Ureter (tissue), 1 donor: ENCODE data around the gene BANK1. TPM values are rescaled to one million over a fixed set of nuclear protein-coding genes. Genes with fewer than 3 reads are reported as not detected.
A peak's percentile ranks its signal among the peaks of the same experiment; 100 is the strongest.

ENCODE experiments used
- DNase-seq: peaks from one replicate; pipeline ENCODE4 v3.0.0-alpha.2; 2020; ENCODE audit warnings: low spot score
- total RNA-seq: library from RNA; stranded (reverse); gene quantifications from one replicate; pipeline ENCODE4 v1.2.4, GENCODE V29; 2023
- donor health status: DM: yes; HTN: yes; CAD: no.

The BANK1 gene
- total RNA-seq, 1 donor from 2014 or later: 14.1 TPM

DNA sequence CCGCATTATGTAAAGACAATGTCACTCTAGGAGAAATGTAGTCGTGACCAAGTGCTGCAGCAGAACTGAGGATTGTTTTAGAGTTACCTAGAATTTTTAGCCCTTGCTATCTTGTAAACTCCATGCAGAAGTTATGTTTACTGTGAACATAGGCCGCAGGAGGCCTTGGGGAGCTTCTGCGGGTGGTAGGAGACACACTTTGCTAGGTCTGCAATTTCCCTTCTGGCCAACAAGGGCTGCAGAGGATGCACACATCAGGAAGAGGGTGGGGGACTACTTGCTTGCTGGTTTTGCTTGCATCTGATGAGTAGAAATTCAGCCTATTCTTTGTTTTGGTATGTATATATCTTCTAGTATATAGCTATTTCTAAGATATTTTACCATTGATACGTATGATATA, 23.1 kb downstream of the BANK1 start:
- DNase-seq: no peak

DNA sequence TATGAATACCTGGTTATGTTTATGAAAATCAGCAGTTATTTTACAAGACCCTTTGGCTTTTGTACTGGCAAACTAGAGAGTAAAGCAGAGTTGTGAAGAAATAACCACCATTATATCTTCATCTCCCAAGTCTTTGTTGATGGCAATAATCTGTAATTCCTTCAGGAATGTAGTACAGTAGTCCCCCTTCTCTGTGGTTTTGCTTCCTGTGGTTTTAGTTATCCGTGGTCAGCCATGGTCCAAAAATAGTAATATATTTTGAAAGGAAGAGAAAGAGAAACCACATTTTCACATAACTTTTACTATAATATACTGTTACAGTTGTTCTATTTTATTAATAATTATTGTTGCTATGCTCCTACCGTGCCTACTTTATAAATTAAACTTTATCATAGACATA, 27.8 kb downstream of the BANK1 start:
- no peak for DNase-seq

DNA sequence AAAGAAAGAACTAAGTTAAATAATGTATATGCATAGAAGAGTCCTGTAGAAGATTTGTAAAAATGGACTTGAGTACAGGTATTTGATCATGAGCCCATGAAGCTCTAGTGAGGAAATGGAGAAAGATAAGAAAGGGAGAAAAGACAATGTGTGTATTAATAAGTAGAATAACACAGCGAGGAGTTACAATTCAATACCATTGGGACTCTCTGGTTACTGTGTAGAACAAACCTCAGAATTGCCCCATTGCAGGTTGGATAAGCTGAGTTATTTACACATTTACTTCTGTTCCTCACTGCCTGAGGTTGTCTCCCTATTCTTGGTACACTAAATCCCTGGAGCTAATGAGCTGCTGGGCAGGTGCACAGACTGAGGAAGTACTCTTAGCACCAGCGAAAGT, 33.3 kb downstream of the BANK1 start:
- DNase-seq: no peak

DNA sequence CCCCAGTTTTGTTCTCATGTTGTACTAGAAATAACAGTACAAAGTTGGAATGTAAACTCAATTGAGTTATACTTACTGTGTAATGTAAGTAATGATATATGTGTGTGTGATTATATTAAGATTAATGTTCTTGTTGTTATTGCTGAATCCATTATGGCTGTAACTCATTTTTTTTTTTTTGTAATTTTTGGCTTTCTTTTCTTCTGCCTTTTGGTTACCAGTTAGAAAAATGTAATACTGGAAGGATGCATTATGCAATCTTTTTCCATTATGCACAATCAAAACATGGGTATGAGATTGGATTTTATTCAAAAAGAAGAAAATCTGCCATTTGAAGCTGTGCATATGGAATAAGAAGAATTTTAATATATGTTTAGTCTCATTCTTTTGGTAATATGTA, 34.0 kb downstream of the BANK1 start:
- no peak for DNase-seq

DNA sequence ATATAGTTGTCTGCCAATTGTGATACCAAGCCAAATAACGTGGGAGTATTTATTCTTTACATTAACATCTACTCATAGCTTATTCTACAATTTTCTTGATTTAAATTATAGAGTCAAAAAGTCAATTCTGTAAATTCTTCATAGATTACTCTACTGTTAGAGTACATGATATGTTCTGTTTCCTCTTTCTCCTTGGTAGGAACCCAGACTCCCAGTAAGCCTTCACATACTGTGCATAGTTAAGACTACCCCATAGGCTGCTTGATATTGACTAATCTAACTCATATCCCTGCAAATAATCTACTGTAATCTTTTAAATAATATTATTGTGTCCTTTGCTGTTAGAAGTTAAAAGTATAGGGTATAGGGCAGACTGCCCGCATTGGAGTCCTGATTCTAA, 35.4 kb downstream of the BANK1 start:
- DNase-seq: no peak

DNA sequence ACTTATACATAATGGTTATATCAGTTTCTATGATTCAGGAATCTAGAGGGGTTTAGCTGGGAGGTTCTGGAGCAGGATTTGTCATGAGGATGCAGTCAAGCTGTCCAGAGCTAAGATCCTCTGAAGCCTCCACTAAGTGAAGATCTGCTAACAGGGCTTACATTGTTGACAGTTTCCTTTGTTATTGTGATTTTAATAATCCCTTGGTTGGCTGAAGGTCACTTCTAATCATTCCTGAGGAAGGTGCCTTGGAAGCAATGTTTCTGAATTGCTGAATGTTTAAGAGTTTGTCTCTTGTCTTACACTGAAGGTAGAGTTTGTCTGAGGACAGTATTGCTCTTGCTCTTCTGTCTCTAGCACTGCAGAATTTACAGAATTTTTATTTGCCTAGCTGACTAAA, 41.3 kb downstream of the BANK1 start:
- DNase-seq: no peak

DNA sequence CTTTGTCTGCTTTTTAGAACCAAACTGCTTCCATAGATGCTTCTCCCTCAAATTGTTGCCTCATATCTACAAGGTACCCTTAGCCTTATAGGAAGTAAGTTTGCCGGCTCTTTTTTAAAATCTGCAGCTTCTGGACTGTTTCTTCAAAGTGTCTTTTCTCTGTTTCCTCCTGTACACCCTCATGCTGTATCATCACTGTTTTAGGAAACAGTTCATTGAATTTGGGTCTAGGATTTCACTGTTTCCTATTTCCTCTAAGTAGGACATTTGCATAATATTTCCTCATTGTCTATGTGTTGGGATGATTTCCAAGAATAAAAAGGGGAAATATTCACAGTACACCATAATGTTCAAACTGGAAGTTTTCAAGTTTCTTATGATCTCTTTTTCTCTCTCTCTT, 43.0 kb downstream of the BANK1 start:
- no peak for DNase-seq

DNA sequence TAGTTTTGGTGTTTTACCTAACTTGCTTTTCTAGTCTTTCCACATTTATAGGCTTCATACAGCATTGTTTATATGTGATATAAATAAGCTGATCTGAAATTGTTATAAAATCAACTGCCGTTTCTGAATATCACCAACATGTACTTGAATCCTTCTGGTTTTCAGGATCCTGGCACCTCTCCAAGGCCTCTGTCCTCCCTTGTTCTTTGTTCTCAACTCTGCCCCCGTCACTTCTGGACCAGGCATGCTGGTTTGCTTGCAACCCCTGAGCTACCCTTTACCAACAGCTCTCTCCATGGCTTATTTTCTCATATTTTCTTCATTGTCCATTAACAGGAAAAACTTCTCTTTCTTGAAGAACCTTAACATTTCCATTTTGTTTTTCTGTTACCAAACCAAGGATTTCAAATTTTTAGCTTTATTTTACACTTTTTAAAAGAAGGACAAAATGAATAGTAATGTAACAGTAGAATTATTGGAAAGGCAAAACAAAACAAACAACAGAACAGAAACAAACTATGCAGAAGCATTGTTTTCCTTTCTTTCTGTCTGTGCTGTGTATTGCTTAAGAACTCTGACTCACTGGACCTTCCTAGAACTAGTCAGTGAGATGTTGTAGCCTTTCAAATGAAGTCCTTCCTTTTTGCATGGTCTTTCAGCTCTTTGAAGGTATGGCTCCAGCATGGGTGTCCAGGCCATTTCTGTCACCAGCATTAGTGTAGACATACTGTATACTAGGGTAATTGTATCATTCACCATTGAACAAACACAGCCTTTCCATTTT, 44.8 kb downstream of the BANK1 start:
- DNase-seq: peak; percentile 49

DNA sequence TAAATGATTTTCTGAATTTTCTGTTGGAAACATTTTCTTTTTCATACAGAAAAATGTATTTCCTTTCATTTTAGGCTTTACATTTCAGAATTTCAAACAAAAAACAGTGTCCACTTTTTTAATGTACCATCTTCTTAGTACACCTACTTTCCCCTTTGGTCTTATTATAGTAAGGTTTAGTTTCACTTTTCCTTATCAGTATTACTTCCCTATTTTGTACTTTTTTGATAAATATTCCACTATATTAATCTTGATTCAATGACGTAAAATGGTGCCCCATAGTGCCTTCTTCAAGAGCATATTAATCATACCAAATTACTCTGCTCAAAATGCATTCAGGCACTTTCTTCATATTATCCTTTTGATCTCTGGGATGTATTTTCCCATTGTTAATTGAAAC, 52.5 kb downstream of the BANK1 start:
- DNase-seq: no peak

DNA sequence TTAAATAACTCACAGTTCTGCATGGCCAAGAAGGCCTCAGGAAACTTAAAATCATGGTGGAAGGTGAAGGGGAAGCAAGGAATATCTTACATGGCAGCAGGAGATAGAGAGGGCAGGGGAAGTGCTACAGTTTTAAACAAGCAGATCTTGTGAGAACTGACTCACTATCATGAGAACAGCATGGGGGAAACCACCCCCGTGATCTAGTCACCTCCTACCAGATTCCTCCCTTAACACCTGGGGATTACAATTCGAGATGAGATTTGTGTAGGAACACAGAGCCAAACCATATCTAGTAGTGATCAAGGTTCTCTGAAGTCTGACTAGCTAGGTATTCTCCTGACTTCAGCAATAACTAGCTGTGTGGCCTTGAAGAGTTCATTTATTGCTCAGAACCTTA, 56.0 kb downstream of the BANK1 start:
- no peak for DNase-seq

DNA sequence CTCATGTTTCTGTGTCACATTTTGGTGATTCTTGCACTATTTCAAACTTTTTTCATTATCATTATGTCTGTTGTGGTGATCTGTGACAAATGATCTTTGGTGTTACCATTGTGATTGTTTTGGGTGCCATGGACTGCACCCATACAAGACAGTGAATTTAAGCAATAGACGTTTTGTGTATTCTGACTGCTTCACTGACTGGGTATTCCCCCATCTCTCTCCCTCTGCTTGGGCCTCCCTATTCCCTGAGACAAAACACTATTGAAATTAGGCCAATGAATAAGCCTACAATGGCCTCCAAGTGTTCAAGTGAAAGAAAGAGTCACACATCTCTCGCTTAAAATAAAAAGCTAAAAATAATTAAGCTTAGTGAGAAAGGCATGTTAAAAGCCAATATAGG, 60.2 kb downstream of the BANK1 start:
- no peak for DNase-seq

DNA sequence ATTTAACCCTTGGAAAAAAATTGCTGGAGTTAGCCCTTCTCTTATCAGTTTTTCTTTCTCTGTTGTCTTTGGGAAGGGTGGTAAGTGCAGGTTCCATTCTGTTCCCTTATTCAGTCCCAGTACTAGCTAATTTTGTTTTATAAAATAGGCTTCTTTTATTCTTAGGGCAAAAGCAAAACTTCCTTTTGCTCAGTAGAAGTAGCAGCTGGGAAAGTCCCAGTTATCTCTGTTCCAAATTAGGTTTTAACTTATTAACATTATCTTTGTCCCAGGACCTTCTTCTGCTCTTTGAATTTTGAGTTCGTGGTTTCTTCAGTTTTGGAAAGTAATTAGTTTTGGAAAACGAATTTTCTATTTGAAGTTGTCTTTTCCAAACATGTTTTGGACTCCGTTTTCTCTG, 61.1 kb downstream of the BANK1 start:
- no peak for DNase-seq

DNA sequence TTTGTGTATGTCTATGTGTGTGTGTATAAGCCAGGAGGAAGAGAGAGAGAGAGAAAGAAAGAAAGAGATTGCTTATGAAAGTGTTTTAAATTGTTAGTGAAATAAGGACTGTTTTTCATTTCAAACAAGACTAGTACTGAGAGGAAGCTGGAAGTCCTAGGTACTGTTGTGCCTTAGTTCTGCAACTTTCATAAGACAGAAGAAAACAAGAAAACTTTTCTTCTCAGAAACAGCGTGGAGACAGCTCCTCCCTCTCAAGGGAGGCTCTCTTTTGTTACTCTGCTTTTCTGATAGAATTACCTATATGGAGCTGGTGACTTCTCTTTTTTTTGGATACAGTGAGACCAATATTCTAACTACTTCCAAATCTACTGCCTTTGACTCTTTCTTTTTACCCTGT, 62.5 kb downstream of the BANK1 start:
- no peak for DNase-seq

DNA sequence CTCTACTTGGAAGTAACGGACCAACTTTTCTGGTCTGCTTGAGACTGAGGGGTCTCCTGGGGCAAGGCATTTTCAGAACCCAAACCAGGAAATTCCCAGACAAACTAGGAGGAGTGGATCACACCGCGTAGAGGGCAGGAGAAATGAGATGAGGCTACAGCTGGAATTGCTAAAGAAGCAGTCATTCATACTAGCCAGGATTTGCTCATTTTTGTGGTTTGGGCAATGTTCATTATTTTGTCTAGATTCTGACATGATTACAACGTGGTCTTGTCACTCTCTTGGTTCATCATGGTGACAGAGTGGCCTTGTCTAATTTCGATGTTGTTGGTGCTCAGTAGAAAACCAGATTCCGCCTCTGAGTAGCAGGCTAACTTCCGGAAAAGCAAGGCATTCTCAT, 63.2 kb downstream of the BANK1 start:
- no peak for DNase-seq

DNA sequence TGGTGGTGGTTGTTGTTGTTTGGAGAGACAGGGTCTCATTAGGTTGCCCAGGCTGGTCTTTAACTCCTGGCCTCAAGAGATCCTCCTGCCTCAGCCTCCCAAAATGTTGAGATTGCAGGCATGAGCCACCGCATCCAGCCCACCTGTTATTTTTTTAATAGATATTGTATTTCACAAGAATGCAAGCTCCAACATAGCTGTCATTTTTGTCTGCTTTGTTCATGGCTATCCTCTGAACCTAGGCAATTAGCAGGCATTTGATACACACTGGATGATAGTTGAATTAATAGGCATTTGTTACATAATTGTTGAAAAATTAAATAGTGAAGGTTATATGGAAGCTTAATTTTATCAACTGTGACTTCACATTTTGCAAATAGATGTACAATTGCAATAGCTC, 64.7 kb downstream of the BANK1 start:
- DNase-seq: no peak

DNA sequence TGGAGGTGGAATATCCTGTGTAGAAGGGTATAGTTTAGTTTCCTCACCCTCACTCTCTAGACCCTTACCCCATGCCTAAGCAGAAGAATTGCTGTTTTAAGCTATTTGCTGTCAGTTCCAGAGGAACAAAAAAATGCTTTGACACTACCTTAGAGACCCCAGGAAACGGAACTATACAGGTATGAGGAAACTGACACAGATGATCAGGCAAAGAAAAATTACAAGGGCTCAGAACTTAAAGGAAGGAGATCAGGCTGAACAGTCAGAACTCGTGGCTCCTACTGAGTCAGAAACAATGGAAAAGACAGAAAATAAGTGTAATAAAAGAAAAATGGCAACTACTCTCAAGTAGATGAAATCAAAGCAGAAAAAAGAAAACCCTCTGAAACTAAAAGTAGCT, 65.6 kb downstream of the BANK1 start:
- no peak for DNase-seq

DNA sequence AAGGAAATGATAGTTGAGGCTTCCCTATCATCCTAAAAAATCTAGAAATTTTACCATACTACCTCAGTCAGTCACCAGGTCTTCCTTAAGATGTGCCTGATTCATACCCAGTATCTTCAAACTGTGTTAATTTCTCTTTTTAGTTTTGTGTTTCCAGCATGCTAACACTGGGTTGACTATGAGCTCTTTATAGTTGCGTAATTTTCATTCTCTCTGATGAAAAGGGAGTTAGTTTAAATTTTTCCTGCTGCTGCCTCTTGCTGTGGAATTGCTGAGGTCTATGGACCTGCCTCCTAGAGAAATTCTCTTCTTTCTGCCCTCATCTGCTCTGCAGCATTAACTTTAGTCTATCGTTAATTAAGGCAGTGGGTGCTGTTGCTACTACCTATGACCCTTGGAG, 66.6 kb downstream of the BANK1 start:
- DNase-seq: no peak

DNA sequence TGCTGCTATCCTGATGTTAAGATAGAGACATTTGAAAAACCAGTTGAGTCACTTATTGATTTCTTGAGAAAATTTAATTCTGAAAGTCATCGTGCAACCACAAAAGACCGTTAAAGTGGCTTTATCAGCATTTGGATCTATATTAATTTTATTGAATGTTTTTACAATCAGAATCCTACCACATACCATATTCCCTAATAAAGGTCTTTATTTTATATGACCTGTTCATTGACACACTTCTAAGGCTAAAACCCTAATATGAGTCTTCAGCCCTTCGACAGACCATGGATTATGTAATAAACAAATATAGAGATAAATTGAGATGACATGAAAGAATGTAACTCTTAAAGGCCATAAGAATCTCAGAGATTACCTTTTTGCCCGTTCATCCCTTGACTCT, 68.1 kb downstream of the BANK1 start:
- DNase-seq: no peak

DNA sequence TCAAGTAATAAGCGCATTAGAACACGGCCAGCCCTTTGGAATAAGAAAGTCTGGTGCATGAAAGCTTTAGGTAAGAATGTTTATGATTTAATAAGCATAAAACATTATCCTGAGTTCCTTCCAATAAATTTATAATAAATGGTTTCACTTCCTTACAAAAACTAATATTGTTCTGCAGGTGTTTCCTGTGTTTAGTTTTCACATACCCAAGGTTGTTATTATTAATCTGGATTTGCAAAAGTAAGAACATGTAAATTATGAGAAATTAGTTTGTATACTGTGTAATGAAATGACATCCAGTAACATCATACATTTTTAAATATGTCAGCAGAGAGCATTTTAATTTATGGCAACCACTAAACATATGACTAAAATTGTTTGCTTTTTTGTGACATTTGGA, 72.1 kb downstream of the BANK1 start:
- no peak for DNase-seq

DNA sequence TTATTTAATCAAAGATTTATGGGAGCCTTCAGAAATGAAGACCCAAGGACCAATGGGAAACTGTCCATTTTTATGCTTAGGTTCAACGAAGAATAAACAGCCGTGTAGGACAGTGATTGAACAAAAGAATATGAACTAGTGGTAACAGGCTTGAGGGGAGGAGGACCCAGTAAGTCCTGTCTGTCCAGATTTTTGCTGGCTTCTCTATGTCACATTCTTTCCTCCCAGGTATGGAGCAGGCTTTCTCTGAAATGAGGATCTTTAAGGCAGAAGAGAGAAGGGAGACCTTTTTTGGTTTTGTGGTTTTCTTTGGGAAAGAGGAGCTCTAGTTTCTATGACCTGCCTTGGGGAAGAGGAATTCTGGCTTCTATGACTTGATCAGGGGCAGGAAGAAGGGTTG, 74.1 kb downstream of the BANK1 start:
- DNase-seq: no peak

DNA sequence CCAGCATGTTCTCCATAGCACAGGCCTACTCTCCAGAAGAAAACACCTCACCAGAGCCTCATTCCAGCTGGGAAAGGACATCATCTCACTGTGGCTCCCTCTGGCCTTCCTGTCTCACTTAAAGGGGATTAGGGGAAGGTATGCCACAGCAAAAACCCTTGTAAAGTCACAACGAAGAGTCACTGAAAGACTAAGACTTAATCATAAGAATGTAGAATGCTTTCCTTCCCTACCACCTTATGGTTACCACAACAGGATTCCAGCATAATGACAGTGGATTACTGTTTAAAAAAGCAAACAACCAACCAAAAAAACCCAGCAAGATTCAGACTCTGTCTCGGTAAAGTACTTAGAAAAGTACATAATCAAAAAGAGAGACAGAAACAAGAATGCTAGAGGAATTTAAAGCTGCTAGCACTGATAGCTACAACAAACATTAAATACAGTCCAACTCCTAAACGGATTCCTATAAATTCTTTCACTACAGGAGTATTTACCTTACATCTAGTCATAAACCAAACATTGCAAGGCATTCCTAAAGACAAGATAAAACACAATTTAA, 75.1 kb downstream of the BANK1 start:
- no peak for DNase-seq

DNA sequence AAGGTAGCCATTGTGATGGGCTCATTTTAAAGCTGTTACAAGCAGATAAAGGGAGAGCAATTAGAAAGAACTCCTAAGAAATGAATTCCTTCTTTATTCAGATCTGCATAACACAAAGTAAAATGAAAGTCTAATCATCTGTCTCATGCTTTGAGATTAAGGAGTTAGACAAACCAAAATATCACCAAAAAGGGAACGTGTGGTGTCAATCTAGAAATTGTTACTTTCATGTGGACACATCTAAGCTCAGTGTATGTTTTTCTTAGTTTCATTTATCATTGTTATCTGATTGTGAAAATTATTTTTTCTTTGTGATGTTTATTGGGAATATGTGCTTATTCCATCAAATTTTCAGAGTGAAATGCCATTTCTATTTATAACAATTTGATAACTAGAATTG, 80.3 kb downstream of the BANK1 start:
- DNase-seq: no peak

DNA sequence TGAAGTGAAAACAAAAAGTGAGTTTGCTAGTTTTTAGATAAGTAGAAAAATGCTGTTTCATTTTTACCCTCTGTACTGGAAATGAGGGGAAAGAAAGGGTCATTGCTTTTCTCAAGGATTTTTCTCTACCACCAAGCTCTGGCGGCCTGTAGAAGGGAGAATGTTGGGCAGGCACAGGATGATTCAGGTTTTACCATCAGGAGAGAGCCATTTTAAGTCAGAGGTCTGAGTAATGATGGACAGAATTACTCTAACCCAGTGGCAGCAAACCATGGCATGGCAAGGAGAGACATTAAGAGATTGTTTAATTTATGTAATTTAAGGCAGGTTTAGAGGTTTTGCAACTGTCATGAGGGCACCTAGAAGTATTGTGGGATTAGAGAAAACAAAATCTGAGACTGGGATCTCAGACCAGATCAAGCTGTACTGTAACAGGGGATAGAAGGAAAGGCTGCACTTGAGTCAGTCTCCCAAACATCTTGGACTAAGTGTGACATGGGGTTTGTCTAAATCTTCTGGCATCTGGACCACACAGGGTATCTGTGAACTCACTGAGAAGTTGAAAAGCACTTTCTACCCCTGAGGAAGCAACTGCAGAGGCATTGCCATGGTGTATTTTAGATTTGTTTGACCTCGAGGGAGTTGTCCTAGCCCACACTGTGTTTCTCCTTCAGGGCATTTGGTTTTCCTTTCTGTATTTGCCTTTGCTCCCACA, 81.6 kb downstream of the BANK1 start:
- DNase-seq: no peak
